Dermis blood vessel endothelial cell (primary cell): ENCODE measurements around the gene LCE6A. TPM values are rescaled to one million over a fixed set of nuclear protein-coding genes. Genes with fewer than 3 reads are reported as not detected.

Source experiments
- DNase-seq: peaks from one replicate; pipeline ENCODE4 v3.0.0; 2010
- total RNA-seq: library from RNA; depleted of rRNA; stranded (reverse); fragments of >200 nt; gene quantifications from 2 replicates; pipeline ENCODE4 v1.2.3, GENCODE V29; 2014

The LCE6A gene, protein sequence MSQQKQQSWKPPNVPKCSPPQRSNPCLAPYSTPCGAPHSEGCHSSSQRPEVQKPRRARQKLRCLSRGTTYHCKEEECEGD
- total RNA-seq, result not detected in 2 replicates

DNA sequence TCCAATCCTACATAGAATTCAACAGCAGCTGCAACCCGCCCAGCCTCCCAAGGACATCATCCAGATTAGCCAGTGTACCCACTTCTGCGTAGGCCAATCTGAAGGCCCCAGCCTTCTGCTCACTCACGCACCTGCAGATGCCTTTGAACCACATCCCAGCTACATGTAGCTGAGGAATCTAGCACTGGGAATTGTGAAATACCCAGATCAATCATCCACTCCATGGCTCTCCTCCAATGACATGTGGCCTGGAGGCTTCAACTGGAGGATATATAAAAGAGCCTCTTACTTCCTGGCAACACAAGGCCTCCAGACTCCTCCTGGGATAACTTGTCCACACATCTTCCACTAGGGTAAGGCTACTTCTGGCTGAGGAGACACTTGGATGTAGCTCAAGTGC, at the start of gene LCE6A:
Gene LCE6A (plus strand): TSS at position 301 of the 400 bp plus-strand sequence. CDS start 665 bp downstream, outside the sequence.
- no peak for DNase-seq

DNA sequence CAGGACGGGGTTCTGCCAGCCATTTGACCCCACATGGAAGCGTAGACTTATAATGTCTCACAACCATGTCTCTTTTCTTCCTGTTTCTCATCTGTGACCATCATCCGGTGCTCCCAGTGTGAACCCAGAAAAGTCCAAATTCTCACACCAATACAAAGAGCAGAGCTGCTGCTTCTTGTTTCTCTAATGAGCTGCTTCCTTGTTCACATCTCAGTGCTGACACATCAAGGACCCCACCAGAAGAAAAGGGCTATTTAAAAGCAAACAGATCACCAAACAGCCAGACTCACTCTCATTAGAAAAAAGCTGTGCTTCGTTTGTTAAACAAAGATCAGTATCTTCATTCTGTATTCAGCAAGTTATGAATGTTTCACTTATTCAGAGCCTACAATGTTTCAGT, 47.0 kb upstream of the LCE6A start:
- no peak for DNase-seq

DNA sequence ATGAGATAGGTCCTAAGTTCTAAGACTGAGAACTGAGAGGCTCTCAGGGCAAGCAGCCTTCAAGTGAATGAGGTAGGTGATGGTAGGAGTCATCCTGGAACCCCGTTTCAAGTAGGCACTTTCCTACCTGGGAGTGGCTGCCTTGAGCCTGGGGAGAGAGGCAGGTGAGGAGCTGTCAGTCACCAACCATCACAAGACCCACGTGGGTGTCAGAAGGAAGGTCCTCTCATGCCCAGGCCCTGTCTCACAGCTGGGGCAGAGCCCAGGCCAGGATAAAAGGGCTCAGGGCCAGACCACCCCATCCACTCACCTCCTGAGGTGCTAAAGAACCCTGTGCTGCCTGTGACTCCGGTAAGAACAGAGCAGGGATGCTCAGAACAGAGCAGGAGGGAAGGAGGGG, 46.2 kb upstream of the LCE6A start, which contains the start of gene LCE1D:
Gene LCE1D (plus strand): TSS at position 301 of the 400 bp plus-strand sequence. CDS start 1,074 bp downstream, outside the sequence.
- no peak for DNase-seq

DNA sequence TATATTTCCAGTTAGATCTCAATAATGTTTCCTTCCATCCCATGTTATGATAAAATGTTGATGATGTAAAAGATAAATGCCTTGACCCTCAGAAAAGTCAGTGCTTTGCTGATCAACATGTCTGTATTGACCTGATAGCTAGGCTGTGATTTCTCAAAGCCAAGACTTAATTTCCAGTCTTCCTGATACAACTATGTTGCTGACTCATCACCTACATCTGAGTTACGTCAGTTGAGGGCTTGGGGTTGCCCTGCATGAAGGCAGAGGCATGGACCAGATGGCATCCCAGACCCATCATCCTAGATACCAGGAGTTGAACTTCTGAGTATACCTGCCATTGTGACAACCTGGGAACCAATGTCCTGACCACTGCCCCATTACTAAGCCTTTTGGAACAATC, 41.3 kb upstream of the LCE6A start:
- DNase-seq, result no peak

- DNase-seq, result no peak
Measured at GRCh38 chr1:152806576-152806975, 36.1 kb upstream of the LCE6A start, which contains the start of gene LCE1C. TSS of gene LCE1C (minus strand) at chr1:152806651. CDS start at chr1:152805478, 1,173 bp downstream.

GRCh38 chr1:152811050-152811449, 31.6 kb upstream of the LCE6A start:
- no peak for DNase-seq

DNA sequence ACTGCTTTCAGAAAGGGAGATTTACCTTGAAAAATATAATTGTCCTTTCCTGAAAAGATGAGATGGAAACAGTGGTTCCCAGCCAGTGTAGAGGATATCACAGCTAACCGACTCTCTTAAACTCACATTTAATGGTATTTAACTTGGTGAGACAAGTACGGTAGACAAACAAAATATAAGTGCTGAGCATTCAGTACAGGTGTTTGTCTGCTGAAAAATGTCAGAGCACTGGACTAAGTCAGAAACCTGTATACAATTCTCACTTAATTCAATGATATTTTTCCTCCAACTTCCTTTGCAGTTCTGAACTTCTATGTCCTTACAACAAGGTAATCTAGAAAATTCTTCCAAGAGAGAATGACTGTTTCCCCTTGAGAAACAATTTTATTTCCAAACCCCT, 31.0 kb upstream of the LCE6A start, which contains the start of gene LCE1B:
Gene LCE1B (plus strand): TSS at position 301 of the 400 bp plus-strand sequence. CDS start 476 bp downstream, outside the sequence.
- no peak for DNase-seq

- no peak for DNase-seq
Measured at GRCh38 chr1:152817309-152817708, 25.3 kb upstream of the LCE6A start.

DNA sequence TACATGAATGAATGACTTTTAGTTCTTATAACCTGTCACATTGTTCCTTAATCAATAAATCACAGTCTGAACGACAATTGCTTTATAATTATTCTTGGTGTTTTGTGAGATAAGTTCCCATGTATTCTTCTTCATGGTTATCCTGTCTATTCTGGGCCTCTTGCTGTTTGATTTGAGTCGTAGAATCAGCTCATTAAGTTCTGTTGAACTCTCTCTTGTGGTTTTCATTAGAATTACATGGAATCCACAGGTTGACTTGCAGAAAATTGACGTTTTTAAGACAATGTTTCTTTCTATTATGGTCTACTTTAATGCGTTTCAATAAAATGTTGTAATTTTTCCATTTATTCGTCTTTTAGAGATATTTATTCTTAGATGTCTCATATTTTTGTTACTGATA, 19.4 kb upstream of the LCE6A start:
- DNase-seq, result no peak

DNA sequence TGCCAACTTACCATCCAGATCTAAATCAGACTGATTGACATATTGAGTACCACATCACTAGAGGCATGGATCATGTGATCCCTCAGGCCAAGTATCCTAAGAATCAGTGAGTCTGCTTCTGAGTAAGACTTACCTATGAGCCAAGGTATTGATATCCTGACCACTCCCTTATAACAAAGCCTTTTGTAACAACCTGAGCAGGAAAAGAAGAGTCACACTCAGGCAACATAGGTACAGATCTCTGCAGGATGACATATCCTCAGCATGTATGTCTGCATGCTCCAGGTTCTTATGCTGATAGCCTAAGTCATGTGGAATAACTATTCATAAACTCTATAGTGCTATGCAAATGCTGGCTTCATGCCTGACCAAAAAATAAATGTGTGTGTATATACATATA, 17.7 kb upstream of the LCE6A start:
- no peak for DNase-seq

GRCh38 chr1:152827173-152827572, 15.5 kb upstream of the LCE6A start, which contains the start of gene LCE1A:
TSS of gene LCE1A (plus strand) at chr1:152827473. CDS start at chr1:152827473, 0 bp downstream.
- no peak for DNase-seq

GRCh38 chr1:152836870-152837269, 5.8 kb upstream of the LCE6A start:
- no peak for DNase-seq

DNA sequence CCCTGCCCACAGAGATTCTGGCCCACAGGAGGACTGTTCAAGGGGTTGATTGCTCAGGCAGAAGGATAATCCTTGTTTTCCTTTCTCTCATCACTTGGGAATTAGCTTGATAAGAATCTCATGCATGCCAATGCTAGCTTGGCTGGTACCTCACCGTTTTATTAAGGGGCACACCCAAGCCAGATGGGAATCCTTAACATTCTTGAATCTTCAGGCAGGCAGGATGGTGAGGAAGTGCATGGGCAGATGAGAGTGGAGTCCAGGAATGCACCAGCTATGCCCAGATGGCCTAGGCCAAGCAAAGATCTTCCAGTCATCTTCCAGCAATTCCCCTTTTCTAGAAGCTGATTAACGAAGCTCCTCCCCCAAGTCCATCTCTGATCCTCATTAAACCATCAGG, 13.0 kb downstream of the LCE6A start:
- DNase-seq, result no peak

- no peak for DNase-seq
Measured at GRCh38 chr1:152858062-152858461, 15.4 kb downstream of the LCE6A start.

DNA sequence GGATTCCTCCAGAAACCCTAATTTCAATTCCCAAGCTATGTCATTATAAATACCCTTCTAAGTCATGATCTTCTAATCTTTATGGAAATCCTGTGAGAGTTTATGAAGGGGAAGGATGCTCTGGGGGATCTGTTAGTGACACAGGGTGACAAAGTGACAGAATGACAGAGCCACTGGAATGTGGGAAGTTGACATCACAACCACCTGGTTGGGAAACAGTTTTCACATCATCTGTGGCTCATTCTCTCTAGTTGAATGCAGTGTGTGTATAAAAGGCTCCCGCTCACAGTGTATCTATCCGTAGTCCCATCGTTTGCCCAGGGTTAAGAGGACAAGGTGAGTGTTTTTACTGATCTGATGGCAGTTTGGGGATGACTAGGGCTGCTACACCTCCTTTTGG, 17.0 kb downstream of the LCE6A start, which contains the start of gene LCE7A:
Gene LCE7A (plus strand): TSS at position 301 of the 400 bp plus-strand sequence. CDS start 702 bp downstream, outside the sequence.
- no peak for DNase-seq

- no peak for DNase-seq
Measured at GRCh38 chr1:152860129-152860528, 17.5 kb downstream of the LCE6A start.

GRCh38 chr1:152861374-152861773, 18.7 kb downstream of the LCE6A start:
- no peak for DNase-seq

DNA sequence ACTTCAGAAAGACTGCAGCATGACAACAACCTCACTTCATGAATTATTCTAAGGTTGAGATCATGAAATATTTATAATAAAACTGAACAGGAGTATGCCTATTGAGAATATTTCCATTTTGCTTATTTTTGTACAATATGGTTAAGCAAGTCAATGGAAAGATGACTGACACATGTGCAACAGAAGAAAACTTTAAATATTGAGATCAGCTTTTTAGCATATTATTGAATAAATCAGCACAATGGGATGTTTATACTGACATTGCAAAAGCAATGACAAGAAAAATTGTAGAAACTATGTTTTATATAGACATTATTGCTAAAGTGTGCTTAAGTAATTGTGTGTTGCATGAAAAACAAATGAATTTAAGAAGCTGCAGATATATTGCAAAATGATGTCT, 21.8 kb downstream of the LCE6A start:
- no peak for DNase-seq

- no peak for DNase-seq
Measured at GRCh38 chr1:152866321-152866720, 23.7 kb downstream of the LCE6A start.

- DNase-seq, result peak; percentile 83
Measured at GRCh38 chr1:152869808-152870419, 27.3 kb downstream of the LCE6A start.

GRCh38 chr1:152870831-152871730, 28.4 kb downstream of the LCE6A start:
- peak; percentile 33 for DNase-seq

GRCh38 chr1:152871731-152872126, 29.1 kb downstream of the LCE6A start:
- DNase-seq, result no peak

DNA sequence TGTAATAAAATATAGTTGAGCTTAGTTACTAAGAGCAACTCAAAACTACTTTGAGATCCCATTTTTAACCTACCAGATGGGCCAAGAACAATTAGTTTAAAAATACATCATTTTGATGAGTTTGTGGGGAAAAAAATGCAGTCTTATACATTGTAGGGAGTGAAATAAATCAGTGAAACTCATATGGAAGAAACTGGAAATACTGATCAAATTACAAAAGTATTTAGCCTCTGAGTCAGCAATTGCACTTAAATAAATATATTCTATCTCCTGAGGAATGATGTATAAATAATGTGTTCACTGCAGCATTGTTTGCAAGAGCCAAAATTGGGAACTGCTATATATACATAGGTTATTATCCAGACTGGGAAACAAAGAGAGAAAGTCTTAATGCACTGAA, 30.8 kb downstream of the LCE6A start:
- DNase-seq, result no peak
